C4-2B (cell line): ENCODE results near the gene PSMD10.

Experiments used
- ZFX ChIP-seq: fragments of 450-650 bp; IDR thresholded peaks from 2 replicates; pipeline ENCODE4 v1.6.1; 2017
- TF ChIP-seq, protein P1 (sequence below): fragments of 450-650 bp; conservative IDR thresholded peaks from 2 replicates; pipeline ENCODE4 v1.5.1; 2017; ENCODE audit warnings: mild to moderate bottlenecking

- TF ChIP-seq, protein P1, sequence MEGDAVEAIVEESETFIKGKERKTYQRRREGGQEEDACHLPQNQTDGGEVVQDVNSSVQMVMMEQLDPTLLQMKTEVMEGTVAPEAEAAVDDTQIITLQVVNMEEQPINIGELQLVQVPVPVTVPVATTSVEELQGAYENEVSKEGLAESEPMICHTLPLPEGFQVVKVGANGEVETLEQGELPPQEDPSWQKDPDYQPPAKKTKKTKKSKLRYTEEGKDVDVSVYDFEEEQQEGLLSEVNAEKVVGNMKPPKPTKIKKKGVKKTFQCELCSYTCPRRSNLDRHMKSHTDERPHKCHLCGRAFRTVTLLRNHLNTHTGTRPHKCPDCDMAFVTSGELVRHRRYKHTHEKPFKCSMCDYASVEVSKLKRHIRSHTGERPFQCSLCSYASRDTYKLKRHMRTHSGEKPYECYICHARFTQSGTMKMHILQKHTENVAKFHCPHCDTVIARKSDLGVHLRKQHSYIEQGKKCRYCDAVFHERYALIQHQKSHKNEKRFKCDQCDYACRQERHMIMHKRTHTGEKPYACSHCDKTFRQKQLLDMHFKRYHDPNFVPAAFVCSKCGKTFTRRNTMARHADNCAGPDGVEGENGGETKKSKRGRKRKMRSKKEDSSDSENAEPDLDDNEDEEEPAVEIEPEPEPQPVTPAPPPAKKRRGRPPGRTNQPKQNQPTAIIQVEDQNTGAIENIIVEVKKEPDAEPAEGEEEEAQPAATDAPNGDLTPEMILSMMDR: no peak
- TF ChIP-seq ZFX: no peak
Observed at GRCh38 chrX:108091878-108092291, 543 bp upstream of the PSMD10 start.
